ENCODE results near the gene MYBL2.
"Not testable (repeated sequence)": the region's sequence is repeated elsewhere in the genome, so short reads cannot be mapped to it uniquely, and the experiment has no call there.

The MYBL2 gene

DNA sequence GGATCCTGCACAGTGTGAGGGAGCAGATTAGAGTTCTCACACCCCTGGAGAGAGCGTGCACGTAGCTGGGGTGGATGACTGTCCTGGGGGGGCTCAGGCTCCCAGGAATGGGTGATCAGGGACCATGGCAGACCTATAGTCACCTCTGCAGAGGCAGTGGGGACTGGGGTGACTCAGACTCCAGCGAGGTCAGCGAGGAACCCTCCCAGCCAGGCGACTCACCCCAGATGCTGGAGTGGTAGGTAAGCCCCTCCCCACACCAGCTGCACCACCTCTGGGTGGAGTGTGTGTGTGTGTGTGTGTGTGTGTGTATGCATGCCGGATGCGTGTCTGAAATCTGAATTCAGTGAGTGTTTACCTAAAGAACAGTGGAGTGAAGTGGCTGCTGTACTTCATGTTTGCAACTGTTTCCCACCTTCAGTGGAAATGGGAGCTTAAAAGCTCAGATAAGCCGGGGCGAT lies 77.3 kb downstream of the MYBL2 start:
- Mint-ChIP-seq H3K4me1 (ENCODE audit: low read depth) (peaks cover 10% of the 10 kb centered on the region), H3K9me3 (no peaks in the 10 kb centered on the region), H3K27ac (no peak overlapping the region), H3K36me3 (ENCODE audit: low read depth) (no peaks in the 10 kb centered on the region), H3K4me3 (no peak overlapping the region), H3K27me3 (ENCODE audit: low read depth) (no peaks in the 10 kb centered on the region)

DNA sequence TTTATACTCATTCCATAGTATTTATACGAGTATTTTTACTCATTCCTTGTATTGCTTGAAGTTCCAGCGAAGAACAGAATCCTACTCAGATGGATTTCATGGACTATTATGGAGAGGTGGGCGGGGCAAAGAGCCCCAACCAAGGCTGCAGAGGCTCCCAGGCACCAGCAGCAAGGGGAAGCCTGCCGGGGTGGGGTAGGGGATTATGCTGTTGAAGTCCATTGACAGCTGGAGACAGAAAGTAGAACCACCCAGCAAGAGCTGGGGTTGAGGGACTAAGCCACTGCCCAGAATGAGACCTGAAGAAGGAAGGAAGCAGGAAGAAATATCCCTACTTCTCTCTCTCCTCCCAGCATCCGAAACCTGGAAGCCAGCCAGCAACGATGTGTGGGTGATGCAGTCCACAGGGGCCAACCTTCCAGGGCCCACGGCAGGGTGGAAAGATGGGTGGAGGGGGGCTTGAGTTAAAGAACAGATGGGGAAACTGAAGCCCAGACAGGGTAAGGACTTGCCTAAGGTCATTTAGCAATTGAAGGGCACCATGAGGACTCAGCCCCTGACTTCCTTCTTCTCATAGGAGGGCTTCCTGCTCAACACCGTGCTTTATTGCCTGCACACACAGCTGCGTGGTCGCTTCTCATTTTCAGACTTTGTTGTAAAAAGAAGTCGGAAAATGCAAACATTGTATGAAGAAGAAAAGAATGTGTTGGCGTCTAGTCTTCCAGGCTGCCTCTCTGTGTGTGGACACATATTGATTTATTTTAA lies 78.2 kb downstream of the MYBL2 start:
- Mint-ChIP-seq H3K27me3 (ENCODE audit: low read depth) (no peaks in the 10 kb centered on the region), H3K4me3 (no peak overlapping the region), H3K36me3 (ENCODE audit: low read depth) (no peaks in the 10 kb centered on the region), H3K27ac (no peak overlapping the region), H3K4me1 (ENCODE audit: low read depth) (peaks cover 13% of the 10 kb centered on the region), H3K9me3 (no peaks in the 10 kb centered on the region)

DNA sequence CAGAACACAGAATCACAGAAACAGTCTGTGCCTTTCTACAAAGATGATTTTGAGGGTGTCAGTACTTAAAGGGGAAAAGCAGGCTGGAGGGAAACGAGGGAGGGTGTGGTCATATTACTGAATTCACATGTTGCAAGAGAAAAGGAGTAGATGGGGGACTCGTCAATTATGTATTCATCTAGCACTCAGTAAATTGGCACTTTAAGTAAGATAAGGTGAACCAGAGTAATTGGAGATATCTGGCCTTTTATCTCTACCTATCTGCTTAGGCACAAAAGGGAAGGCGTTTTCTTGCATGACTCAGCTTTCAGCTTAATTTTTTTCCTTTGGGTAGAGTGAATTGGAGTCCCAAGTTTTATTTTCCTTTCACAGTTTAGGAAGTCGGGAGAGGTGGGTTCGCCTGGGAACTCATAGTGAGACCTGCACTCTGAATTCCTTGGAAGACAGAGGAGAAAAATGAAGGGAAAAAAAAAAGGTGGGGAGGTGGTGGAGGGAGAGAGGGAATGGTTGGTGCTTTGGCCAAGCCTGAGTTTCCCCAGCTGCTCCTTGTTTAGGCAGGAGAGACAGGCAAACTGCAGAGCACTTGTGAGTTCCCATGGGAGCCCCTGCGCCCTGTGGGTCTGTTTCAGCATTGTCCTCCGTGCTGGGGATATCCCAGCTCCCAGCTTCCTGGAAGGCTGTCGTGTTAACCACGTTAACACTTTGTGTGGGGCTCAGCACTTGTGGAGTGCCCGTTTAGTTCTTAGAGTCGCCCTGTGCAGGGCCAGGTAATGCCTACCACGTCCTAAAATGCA lies 79.6 kb downstream of the MYBL2 start:
- H3K4me1 Mint-ChIP-seq (ENCODE audit: low read depth), result peaks cover 25% of the 10 kb centered on the region
- no peaks in the 10 kb centered on the region for H3K27me3 Mint-ChIP-seq (ENCODE audit: low read depth)
- H3K27ac Mint-ChIP-seq, result peak overlapping the region; percentile 9
- H3K9me3 Mint-ChIP-seq, result no peaks in the 10 kb centered on the region
- H3K36me3 Mint-ChIP-seq (ENCODE audit: low read depth), result peaks cover 1% of the 10 kb centered on the region
- no peak overlapping the region for H3K4me3 Mint-ChIP-seq

DNA sequence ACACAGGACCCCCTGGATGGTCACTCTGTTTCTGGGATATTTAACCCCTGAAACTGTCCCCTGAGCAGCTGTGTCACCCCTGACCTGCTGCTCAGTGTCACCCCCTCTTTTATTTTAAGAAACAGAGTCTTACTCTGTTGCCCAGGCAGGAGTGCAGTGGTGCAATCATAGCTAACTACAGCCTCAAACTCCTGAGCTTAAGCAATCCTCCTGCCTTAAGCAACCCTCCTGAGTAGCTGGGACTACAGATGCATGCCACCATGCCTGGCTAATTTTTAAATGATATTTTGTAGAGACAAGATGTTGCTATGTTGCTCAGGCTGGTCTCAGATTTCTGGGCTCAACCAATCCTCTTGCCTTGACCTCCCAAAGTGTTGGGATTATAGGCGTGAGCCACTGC lies 81.4 kb downstream of the MYBL2 start:
- no peak overlapping the region for H3K27ac Mint-ChIP-seq
- no peak overlapping the region for H3K4me3 Mint-ChIP-seq
- peaks cover 39% of the 10 kb centered on the region for H3K4me1 Mint-ChIP-seq (ENCODE audit: low read depth)
- H3K27me3 Mint-ChIP-seq (ENCODE audit: low read depth), result no peaks in the 10 kb centered on the region
- H3K9me3 Mint-ChIP-seq, result no peaks in the 10 kb centered on the region
- H3K36me3 Mint-ChIP-seq (ENCODE audit: low read depth), result peaks cover 1% of the 10 kb centered on the region

DNA sequence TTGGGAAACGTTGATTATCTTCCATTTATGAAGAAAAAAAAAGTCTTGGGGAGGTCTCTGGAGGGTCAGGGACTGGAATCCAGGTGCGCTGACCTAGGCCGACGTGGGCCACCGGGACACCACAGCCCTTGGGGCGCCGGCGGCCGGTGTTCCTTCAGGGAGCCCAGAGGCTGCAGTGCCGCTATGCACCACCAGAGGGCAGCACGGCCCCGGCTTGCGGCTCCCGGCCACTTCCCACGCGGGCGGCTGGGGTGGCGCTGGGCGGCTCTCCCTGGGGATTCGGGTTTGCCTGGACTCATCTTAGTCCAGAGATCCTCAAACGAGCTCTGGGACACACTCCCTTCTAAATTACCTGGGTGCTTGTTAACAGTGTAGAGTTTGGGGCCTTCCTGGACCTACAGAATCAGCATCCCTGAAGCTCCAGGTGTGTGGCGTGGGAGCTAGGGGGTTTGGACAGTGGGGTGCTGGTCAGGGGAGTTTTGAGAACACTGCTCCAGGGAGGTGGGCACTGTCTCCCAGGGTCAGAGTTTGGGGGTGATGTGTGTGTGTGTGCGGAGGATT lies 82.9 kb downstream of the MYBL2 start:
- no peak overlapping the region for H3K4me3 Mint-ChIP-seq
- peak overlapping the region; percentile 68 for H3K27ac Mint-ChIP-seq
- H3K36me3 Mint-ChIP-seq (ENCODE audit: low read depth), result peaks cover 5% of the 10 kb centered on the region
- peaks cover 45% of the 10 kb centered on the region for H3K4me1 Mint-ChIP-seq (ENCODE audit: low read depth)
- no peaks in the 10 kb centered on the region for H3K27me3 Mint-ChIP-seq (ENCODE audit: low read depth)
- H3K9me3 Mint-ChIP-seq, result peaks cover 10% of the 10 kb centered on the region

GRCh38 chr20:43750774-43751166 lies 83.9 kb downstream of the MYBL2 start:
- Mint-ChIP-seq H3K27ac (peak overlapping the region; percentile 96), H3K9me3 (peaks cover 10% of the 10 kb centered on the region), H3K36me3 (ENCODE audit: low read depth) (peaks cover 7% of the 10 kb centered on the region), H3K4me1 (ENCODE audit: low read depth) (peaks cover 47% of the 10 kb centered on the region), H3K27me3 (ENCODE audit: low read depth) (no peaks in the 10 kb centered on the region), H3K4me3 (peak overlapping the region; percentile 69)

DNA sequence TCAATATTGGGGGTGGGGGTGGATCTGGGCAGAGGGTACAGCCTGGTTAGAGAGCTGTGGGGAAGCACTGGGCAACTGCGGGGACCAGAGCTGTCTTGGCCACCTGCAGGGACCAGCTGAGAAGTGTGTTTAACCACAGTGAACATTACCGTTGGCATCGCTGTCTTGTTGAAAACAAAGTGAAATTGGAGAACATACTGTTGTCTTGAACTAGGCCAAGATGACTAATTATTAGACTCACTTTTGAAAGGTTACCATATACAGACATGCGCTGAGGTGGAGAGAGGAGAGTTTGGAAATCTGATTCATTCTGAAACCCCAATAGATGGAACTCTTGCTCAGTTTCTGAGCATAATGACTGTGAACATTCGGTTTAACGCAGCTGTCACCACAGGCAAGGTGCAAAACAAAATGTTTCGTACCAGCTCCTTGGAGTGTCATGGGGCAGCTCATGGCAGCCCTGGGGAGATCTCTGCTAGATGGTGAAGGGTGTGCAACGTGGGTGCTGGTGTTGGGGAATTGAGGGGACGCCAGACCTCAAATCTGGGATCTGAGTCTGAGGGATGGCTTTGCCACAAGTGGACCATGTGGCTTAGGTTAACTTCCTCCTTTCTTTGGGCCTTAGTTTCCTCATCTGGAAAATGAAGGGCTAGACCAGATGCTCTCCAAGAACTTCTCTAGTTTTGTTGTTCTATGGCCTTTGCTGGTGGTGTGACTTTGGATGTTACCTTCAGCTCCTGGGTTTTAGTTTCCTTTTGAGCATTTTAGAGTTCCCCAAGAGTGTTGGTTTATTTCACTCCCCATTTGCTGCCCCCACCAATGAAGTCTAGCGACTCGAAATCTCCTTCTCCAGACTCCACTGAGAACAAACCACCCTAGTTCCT lies 84.5 kb downstream of the MYBL2 start:
- Mint-ChIP-seq H3K27ac (peak overlapping the region; percentile 96), H3K9me3 (peaks cover 10% of the 10 kb centered on the region), H3K4me3 (peak overlapping the region; percentile 69), H3K4me1 (ENCODE audit: low read depth) (peaks cover 46% of the 10 kb centered on the region), H3K36me3 (ENCODE audit: low read depth) (peaks cover 7% of the 10 kb centered on the region), H3K27me3 (ENCODE audit: low read depth) (no peaks in the 10 kb centered on the region)

DNA sequence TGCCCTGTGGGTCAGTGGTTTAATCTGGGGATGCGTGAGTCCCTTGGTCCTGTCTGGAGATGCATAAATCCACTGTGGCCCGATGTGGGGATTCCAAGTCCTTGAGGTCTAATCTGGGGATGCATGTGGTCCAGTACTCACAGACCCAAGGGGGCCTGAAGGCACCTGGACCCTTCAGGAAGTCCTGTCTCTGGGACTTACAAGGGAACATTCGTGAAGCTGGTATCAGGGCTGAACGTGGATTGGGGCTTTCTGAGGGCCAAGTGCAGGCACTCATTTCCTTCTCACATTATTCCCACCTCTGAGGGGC lies 85.1 kb downstream of the MYBL2 start:
- peaks cover 7% of the 10 kb centered on the region for H3K36me3 Mint-ChIP-seq (ENCODE audit: low read depth)
- H3K4me1 Mint-ChIP-seq (ENCODE audit: low read depth), result peaks cover 43% of the 10 kb centered on the region
- H3K4me3 Mint-ChIP-seq, result peak overlapping the region; percentile 69
- peak overlapping the region; percentile 96 for H3K27ac Mint-ChIP-seq
- H3K27me3 Mint-ChIP-seq (ENCODE audit: low read depth), result no peaks in the 10 kb centered on the region
- peaks cover 10% of the 10 kb centered on the region for H3K9me3 Mint-ChIP-seq

- Mint-ChIP-seq H3K9me3 (peaks cover 10% of the 10 kb centered on the region), H3K36me3 (ENCODE audit: low read depth) (peaks cover 7% of the 10 kb centered on the region), H3K27me3 (ENCODE audit: low read depth) (no peaks in the 10 kb centered on the region), H3K27ac (peak overlapping the region; percentile 96), H3K4me3 (peak overlapping the region; percentile 69), H3K4me1 (ENCODE audit: low read depth) (peaks cover 40% of the 10 kb centered on the region)
Observed at GRCh38 chr20:43752561-43753301, 85.8 kb downstream of the MYBL2 start.

DNA sequence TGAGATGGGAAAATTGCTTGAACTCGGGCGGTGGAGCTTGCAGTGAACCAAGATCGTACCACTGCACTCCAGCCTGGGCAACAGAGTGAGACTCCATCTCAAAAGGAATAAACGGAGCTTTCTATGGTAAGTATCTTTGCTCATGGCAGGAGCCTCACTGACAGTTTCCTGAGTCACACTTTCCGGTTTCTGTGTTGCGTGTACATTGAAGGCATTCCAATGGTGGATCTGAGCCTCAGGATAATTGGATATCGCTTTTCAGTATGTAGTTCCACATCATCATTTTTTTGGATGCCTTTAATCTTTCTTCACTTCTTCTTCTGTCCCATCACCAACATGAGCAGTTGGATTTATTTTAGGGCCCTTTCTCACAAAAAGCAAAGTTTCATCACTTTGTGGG lies 88.5 kb downstream of the MYBL2 start:
- Mint-ChIP-seq H3K27ac (no peak overlapping the region), H3K27me3 (ENCODE audit: low read depth) (no peaks in the 10 kb centered on the region), H3K4me1 (ENCODE audit: low read depth) (peaks cover 37% of the 10 kb centered on the region), H3K36me3 (ENCODE audit: low read depth) (peaks cover 12% of the 10 kb centered on the region), H3K9me3 (peaks cover 10% of the 10 kb centered on the region), H3K4me3 (no peak overlapping the region)

- Mint-ChIP-seq H3K9me3 (peaks cover 10% of the 10 kb centered on the region), H3K4me3 (no peak overlapping the region), H3K4me1 (ENCODE audit: low read depth) (peaks cover 34% of the 10 kb centered on the region), H3K27ac (no peak overlapping the region), H3K27me3 (ENCODE audit: low read depth) (no peaks in the 10 kb centered on the region), H3K36me3 (ENCODE audit: low read depth) (peaks cover 12% of the 10 kb centered on the region)
Observed at GRCh38 chr20:43755851-43756250, 88.9 kb downstream of the MYBL2 start.

DNA sequence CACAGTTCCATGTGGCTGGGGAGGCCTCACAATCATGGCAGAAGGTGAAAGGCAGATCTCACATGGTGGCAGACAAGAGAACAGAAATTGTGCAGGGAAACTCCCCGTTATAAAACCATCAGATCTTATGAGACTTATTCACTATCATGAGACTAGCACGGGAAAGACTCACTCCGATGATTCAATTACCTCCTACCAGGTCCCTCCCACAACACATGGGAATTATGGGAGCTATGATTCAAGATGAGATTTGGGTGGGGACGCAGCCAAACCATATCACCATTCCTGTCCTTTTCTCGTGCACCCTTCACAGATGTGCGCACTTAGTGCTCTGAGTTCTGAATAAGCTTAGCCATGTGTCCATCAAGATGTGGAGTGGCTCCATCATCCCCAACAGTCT lies 91.0 kb downstream of the MYBL2 start:
- not testable (repeated sequence) for H3K4me3 Mint-ChIP-seq, H3K27ac Mint-ChIP-seq

DNA sequence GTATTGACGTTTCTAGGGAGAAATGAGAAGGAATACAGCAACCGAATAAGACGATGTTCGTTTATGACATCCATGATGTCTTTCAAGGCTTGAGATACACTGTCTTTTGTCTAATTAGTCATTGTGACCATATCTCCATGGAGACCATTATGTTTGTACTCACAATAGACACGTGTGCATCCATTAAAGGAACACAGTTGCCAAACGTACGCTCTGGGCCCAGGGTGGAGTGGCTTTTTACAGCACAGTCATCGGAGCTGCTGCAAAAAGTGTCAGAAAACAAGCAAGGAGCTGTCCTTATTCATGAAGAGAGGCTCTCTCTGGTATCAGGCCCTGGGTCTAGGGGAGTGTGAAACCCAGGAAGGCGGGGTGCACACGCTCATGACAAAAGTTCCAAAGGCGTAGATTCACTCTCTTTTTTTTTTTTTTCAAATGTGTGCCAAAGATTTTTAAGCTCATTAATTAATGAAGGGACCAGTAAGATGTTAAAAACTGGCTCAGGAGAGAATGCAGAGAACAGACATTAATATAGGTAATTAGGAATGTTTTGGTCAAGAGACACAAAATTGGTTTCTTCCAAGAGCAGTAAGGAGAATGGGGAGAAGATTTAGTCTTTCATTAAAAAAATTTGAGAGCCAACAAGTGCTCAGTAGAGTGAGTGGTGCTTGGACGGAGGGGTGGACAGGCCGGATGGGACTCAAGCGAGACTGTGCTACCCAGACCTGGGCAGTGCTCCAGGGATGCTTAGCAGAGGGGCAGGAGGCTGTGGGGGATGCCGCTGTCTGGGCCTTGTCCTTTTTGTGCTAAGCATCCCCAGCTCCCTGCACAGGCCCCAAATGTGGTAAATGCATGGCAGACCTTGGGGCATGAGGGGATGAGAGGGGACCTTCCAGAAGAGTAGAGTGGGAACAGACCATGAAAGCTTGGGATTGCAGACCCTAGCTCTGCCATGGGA lies 94.7 kb downstream of the MYBL2 start:
- H3K36me3 Mint-ChIP-seq (ENCODE audit: low read depth), result peaks cover 6% of the 10 kb centered on the region
- H3K27ac Mint-ChIP-seq, result no peak overlapping the region
- H3K4me3 Mint-ChIP-seq, result no peak overlapping the region

More for the DNA sequence above, 91.0 kb downstream of the MYBL2 start:
- H3K9me3 Mint-ChIP-seq; H3K27me3 Mint-ChIP-seq (ENCODE audit: low read depth): not testable (repeated sequence)
- Mint-ChIP-seq H3K4me1 (ENCODE audit: low read depth) (peaks cover 13% of the 10 kb centered on the region), H3K36me3 (ENCODE audit: low read depth) (peaks cover 12% of the 10 kb centered on the region)

More for the DNA sequence above, 94.7 kb downstream of the MYBL2 start:
- Mint-ChIP-seq H3K9me3 (no peaks in the 10 kb centered on the region), H3K4me1 (ENCODE audit: low read depth) (peaks cover 2% of the 10 kb centered on the region), H3K27me3 (ENCODE audit: low read depth) (peaks cover 5% of the 10 kb centered on the region)

All from T-helper 1 cell treated with Interleukin-12 subunit alpha and Interleukin-12 subunit beta and Interleukin-4 antibody, amounts not matched to agents 30 μg/mL and 1 μg/mL, for 36 hours (primary cell).